Esophagus muscularis mucosa (tissue), 4 donors: ENCODE data around the gene FCAMR. TPM values are rescaled to one million over a fixed set of nuclear protein-coding genes. Genes with fewer than 3 reads are reported as not detected.

Experiments used
- DNase-seq: peaks from one replicate; pipeline ENCODE4 v3.0.0-alpha.2; 2017; ENCODE audit errors: extremely low spot score
- H3K27ac ChIP-seq, 4 donors: fragments of 200-600 bp; sonication (generic); replicated peaks in 1 of 4; 1 replicate in 3 of 4; 2 replicates in 1 of 4; pipeline ENCODE4 v1.5.1; 2016 to 2019; ENCODE audit warnings: mild to moderate bottlenecking in 1 of 4
- H3K27me3 ChIP-seq, 4 donors: fragments of 200-600 bp; sonication (generic); one replicate each; pipeline versions ENCODE4 v1.5.1 to v1.6.0; 2016 to 2019
- H3K36me3 ChIP-seq, 4 donors: fragments of 200-600 bp; sonication (generic); one replicate each; pipeline ENCODE4 v1.5.1; 2016 to 2019
- H3K4me1 ChIP-seq, 4 donors: fragments of 200-600 bp; sonication (generic); one replicate each; pipeline ENCODE4 v1.5.1; 2016 to 2019
- H3K4me3 ChIP-seq, 4 donors: fragments of 200-600 bp; sonication (generic); 1 replicate in 2 of 4; 2 replicates in 2 of 4; pipeline ENCODE4 v1.5.1; 2016 to 2019; ENCODE audit warnings: mild to moderate bottlenecking in 4 of 4, moderate library complexity in 1 of 4
- H3K9me3 ChIP-seq, 4 donors: fragments of 200-600 bp; sonication (generic); 1 replicate in 3 of 4; 2 replicates in 1 of 4; pipeline ENCODE4 v1.5.1; 2016 to 2019
- EP300 ChIP-seq: sonication (generic); formaldehyde crosslinking; IDR thresholded peaks from one replicate; pipeline ENCODE4 v1.6.1; 2017; ENCODE audit warnings: antibody characterized with exemption
- POLR2A ChIP-seq: fragments of 450-650 bp; IDR thresholded peaks from one replicate; pipeline ENCODE4 v1.6.1; 2017; ENCODE audit warnings: antibody characterized with exemption, moderate library complexity, mild to moderate bottlenecking, low read depth
- POLR2AphosphoS5 ChIP-seq, 2 donors: sonication (generic); formaldehyde crosslinking; IDR thresholded peaks; one replicate each; pipeline ENCODE4 v1.6.1; 2017; ENCODE audit warnings: antibody characterized with exemption in 2 of 2
- WGBS: methylation state at CpG from one replicate; pipeline ENCODE4 v1.1.5; 2018; 5-methylcytosine and 5-hydroxymethylcytosine counted together
- intact Hi-C: fragments of 100-400 bp; cut with DNase I; formaldehyde crosslinking; loops from one replicate; pipeline ENCODE4 v1.15.1; 2023
- total RNA-seq, 4 donors: library from RNA; depleted of rRNA; stranded (reverse); fragments of >200 nt; gene quantifications; one replicate each; pipeline versions ENCODE4 v1.1.0 to v1.2.1, GENCODE V29; 2016
- TF ChIP-seq, protein P1 (sequence below), 3 experiments: fragments of 200-600 bp in 2 of 3; fragments of 450-650 bp in 1 of 3; sonication (generic) in 2 of 3; IDR thresholded peaks; one replicate each; pipeline ENCODE4 v1.5.1; 2017 to 2019; ENCODE audit warnings: antibody characterized with exemption in 3 of 3, mild to moderate bottlenecking in 2 of 3, moderate library complexity in 1 of 3

The FCAMR gene
- total RNA-seq, 4 donors from 2014 or later, result not detected

DNA sequence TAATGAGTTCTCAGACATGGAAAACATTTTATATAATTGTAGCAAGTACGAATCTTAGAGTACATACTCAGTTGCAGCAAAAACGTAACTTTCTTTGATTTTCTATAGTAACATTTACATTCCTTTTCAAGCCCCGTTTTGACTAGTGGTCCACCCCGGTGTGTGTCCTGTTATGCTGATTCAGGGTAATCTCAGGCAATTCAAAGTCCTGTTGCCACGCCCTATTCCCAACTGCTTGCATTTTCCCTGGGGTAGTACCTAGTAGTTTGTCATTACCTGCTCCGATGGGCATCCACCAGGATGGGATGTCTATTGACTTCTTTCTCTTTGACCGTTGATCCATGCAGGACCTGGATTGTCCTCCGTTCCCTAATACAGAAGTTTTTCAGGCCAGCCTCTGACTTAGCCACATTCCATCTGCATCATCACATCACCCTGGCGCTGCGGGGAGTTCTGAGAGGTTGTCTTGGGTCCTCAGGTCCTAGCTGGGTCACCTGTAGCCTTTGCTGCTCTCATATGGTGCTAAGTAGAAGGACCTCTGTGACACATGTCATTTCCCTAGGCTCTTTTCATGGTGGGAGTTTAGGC, 15.0 kb upstream of the FCAMR start:
- TF ChIP-seq POLR2A, result no peak
- no peak for TF ChIP-seq POLR2AphosphoS5 (IDR thresholded peaks at IDR 0.05)
- TF ChIP-seq EP300, result no peak
- TF ChIP-seq, protein P1, sequence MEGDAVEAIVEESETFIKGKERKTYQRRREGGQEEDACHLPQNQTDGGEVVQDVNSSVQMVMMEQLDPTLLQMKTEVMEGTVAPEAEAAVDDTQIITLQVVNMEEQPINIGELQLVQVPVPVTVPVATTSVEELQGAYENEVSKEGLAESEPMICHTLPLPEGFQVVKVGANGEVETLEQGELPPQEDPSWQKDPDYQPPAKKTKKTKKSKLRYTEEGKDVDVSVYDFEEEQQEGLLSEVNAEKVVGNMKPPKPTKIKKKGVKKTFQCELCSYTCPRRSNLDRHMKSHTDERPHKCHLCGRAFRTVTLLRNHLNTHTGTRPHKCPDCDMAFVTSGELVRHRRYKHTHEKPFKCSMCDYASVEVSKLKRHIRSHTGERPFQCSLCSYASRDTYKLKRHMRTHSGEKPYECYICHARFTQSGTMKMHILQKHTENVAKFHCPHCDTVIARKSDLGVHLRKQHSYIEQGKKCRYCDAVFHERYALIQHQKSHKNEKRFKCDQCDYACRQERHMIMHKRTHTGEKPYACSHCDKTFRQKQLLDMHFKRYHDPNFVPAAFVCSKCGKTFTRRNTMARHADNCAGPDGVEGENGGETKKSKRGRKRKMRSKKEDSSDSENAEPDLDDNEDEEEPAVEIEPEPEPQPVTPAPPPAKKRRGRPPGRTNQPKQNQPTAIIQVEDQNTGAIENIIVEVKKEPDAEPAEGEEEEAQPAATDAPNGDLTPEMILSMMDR (IDR thresholded peaks at IDR 0.05), result no peak
- intact Hi-C loops, result loop anchor here (10.0 kb wide), 1 partner anchor 380 kb away; no protein-coding TSS in a partner anchor
- Histone ChIP-seq H3K4me3 (no peak overlapping the region), H3K27me3 (peaks cover 0 to 7% (median 0%) of the 10 kb centered on the region in 4 donors), H3K9me3 (no peaks in the 10 kb centered on the region), H3K4me1 (no peaks in the 10 kb centered on the region), H3K27ac (no peak overlapping the region), H3K36me3 (no peaks in the 10 kb centered on the region)
- DNase-seq, result no peak
- 69% methylated on average over 9 of the region's 10 CpGs for WGBS

GRCh38 chr1:206982216-206982615, 12.0 kb upstream of the FCAMR start:
- TF ChIP-seq EP300 (no peak), POLR2A (no peak), POLR2AphosphoS5 (IDR thresholded peaks at IDR 0.05) (no peak)
- TF ChIP-seq, protein P1 (IDR thresholded peaks at IDR 0.05), result peak; percentile 30 to 50 (median 41)
- Histone ChIP-seq H3K4me3 (no peak overlapping the region), H3K36me3 (no peaks in the 10 kb centered on the region), H3K9me3 (no peaks in the 10 kb centered on the region), H3K27ac (no peak overlapping the region), H3K27me3 (peaks cover 0 to 7% (median 0%) of the 10 kb centered on the region in 4 donors), H3K4me1 (no peaks in the 10 kb centered on the region)
- DNase-seq, result no peak
- 41% methylated on average over 4 of the region's 4 CpGs for WGBS
- intact Hi-C loops, result loop anchor here (10.0 kb wide), 1 partner anchor 377 kb away; no protein-coding TSS in a partner anchor

DNA sequence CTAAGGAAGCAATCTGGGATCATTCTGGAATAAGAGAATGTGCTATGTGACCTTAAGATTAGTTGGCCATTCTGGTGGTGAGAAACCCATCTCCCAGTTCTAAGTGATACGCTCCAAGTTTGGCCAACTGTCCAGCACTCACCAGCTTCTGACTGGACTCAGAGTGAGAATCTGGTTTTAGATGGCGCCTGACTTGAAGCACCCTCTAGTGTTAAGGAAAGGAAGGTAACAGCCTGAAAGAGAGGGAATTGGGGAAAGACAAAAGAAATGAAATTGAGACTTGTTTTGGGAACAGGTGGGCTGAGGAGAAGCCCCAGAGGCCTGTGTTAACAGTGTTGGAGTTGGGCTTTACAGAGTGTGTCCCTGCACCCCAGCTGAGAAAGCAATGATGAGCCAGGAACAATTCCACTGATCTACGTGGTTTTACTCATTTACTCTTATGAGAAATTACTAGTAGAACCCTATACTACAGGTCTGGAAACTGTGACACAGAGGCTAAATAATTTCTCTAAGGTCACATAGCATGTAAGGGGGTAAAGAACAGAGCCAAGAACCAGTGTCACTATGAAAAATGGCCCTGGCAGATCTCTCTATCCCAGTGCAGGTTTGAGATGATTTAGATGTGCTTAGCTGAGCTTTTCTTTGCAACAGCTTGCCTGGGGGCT, 9.3 kb upstream of the FCAMR start:
- no peaks in the 10 kb centered on the region for H3K4me1 ChIP-seq
- no peak overlapping the region for H3K27ac ChIP-seq
- H3K4me3 ChIP-seq, result no peak overlapping the region
- intact Hi-C loops, result loop anchor here (10.0 kb wide), 1 partner anchor 375 kb away; no protein-coding TSS in a partner anchor
- TF ChIP-seq EP300, result no peak
- TF ChIP-seq, protein P1 (IDR thresholded peaks at IDR 0.05), result peak in 1 of 3 experiments; percentile 21
- H3K9me3 ChIP-seq, result no peaks in the 10 kb centered on the region
- 72% methylated on average over 3 of the region's 3 CpGs for WGBS
- no peaks in the 10 kb centered on the region for H3K36me3 ChIP-seq
- peaks cover 0 to 7% (median 0%) of the 10 kb centered on the region in 4 donors for H3K27me3 ChIP-seq
- DNase-seq, result no peak

DNA sequence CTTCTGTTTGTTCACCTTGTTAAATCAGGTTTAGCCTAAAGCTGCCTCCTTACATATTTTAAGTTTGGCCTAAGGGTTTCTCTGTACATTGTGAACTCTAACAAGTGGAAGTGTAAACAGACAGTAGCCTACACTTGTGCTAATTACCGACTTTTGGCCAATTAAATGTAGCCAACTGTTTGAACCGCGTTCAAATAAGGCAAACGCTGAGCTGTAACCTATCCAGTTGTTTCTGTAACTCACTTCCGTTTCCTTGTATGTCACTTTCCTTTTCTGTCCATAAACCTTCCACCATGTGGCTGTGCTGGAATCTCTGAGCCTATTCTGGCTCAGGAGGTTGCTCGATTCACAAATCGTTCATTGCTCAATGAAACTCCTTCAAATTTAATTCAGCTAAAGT, 8.0 kb upstream of the FCAMR start:
- H3K9me3 ChIP-seq, result no peaks in the 10 kb centered on the region
- no peak overlapping the region for H3K4me3 ChIP-seq
- H3K27me3 ChIP-seq, result peaks cover 0 to 4% (median 0%) of the 10 kb centered on the region in 4 donors
- no peaks in the 10 kb centered on the region for H3K4me1 ChIP-seq
- WGBS, result 82% methylated on average over 7 of the region's 7 CpGs
- intact Hi-C loops, result no loop called here
- DNase-seq, result no peak
- no peak overlapping the region for H3K27ac ChIP-seq
- TF ChIP-seq POLR2A (no peak), POLR2AphosphoS5 (IDR thresholded peaks at IDR 0.05) (no peak), EP300 (no peak)
- TF ChIP-seq, protein P1 (IDR thresholded peaks at IDR 0.05), result no peak
- H3K36me3 ChIP-seq, result no peaks in the 10 kb centered on the region
